Activated CD4-positive, alpha-beta T cell treated with anti-CD3 and anti-CD28 coated beads, Interleukin-2, amount 50 U/mL, for 48 hours (primary cell): Measurements from ENCODE around the gene ATP1B4.

ENCODE experiments used
- DNase-seq, 2 experiments: peaks; one replicate each; pipeline ENCODE4 v3.0.0-alpha.2; 2020

ATP1B4 gene

GRCh38 chrX:120377715-120378114, 15.8 kb downstream of the ATP1B4 start:
- DNase-seq: no peak

DNA sequence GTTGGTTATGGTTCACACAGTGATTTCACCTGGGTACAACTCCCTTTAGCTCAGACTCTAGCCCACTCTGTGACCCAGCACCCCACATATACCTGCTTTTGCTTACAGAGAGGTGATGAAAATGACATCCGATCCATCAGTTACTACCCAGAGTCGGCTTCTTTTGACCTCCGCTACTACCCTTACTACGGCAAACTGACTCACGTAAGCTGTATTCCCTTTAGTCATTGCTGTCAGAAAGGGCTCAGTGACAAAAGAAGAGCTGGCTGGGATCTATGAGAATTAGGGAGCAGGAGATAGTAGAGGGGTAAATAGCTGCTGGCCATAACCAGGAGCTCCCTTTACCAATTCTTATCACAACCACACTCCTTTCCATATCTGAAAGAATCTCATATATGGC, 16.7 kb downstream of the ATP1B4 start:
- DNase-seq: no peak

DNA sequence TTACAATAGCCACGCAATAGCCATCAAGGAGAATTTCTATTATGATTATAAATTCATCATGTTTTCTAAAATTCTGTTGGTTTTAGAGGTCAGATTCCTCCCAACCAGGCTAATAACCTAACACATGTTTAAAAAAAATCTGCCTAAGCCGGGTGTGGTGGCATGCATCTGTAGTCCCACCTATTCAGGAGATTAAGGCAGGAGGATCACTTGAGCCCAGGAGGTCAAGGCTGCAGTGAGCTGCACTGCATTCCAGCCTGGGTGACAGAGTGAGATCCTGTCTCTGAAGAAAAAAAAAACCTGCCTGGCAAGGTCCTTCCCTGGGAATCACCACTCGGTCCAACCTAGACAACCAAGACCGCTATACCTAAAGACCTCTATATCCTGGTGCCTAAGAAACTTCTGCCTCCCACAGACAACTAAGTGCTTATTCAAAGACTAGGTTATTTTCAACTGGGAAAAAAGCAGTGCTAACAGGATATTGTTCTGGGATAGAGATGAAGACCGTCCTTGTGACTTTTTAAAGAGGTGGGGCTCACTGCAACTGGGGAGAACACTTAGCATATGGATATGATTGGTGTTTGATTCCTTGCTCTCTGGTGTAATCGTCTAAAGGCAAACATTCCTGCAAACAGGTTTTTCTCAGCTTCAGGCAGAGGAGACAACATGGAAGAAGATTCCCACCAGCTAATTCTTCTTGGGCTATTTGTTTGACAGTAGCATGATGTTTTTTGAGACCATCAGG, 18.2 kb downstream of the ATP1B4 start:
- no peak for DNase-seq

- DNase-seq: peak; percentile 2 to 6
These were observed 18.8 kb downstream of the ATP1B4 start for GRCh38 chrX:120380699-120381098.

- DNase-seq: no peak
These were observed 39.4 kb downstream of the ATP1B4 start for GRCh38 chrX:120401301-120401700.

DNA sequence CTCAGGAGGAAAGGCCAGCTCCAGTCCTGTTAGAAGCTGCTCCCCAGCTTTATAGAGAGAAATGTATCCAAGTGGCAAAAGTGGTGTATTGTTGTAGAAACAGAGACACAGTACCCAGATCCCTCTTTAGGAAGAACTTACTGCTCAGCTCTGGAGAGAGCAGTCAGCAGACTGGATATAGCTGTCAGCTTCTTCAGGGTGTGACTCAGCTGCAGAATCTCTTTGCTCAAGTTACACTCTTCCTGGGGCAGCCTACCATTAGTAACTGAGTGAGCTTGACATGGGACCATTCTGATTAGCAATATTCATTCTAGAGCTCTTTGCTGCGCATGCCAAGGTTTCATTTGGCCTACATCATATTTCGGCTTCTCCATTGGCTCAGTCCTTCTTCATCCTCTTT, 40.5 kb downstream of the ATP1B4 start:
- DNase-seq: no peak

- no peak for DNase-seq
These were observed 44.7 kb downstream of the ATP1B4 start for GRCh38 chrX:120406638-120407037.

DNA sequence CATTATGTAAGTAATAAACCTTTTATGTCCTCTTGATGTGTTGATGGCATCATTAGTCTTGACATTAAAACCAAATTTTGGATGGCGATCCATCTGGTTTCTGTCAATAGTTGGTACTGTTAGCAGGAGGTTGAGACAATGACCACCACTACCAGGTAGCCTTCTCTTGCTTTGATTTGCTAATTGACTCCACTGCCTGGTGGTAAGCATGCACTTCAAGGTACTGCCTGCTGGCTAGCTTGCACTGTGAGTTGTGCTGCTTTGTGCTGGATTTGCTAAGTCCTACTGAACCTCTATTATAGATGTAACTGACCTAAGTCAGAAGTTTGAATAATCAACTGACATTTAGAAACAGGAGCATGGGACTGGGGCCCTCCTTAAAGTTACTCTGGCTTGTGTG, 46.3 kb downstream of the ATP1B4 start:
- no peak for DNase-seq

GRCh38 chrX:120419463-120419862, 57.6 kb downstream of the ATP1B4 start:
- DNase-seq: no peak

- DNase-seq: no peak
These were observed 64.7 kb downstream of the ATP1B4 start for GRCh38 chrX:120426599-120426998.

- no peak for DNase-seq
These were observed 66.4 kb downstream of the ATP1B4 start for GRCh38 chrX:120428309-120428708.

DNA sequence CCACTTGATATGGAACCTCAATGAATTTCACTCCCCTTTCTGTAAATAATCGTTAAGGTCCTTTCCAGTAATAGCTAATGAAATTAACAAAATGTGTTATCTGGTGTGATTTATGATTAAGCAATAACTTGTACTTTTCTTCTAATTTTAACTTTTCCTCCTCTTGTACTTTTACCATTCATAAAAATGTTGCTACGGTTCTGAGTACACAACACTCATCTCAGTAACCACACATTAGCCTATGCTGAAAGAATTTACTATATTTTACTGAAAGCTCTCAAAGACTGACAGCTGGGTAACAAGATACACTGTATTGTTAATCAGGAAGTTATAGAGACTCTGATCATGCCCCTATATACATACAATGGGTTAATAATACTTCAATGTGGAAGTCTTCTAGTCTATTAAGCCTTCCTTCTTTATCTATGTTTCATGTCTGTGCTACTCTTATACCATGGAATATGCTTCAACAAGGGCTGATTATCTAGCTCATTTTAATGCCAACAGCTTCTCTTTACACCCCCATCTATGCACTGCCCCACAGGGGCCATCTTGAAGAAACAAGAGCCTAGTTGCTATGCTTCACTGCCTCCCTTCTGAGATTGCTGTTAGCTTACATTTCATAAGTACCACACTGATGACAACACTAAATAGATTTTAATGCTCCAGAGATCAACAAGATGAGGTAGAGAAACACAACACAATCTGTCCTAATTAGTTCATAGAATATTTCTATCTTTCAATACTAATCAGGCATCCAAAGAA, 68.1 kb downstream of the ATP1B4 start:
- no peak for DNase-seq
